GM10266 (cell line): ENCODE results near the gene PACS1.

ENCODE experiments used
- DNase-seq: peaks from one replicate; pipeline ENCODE4 v3.0.0; 2012; ENCODE audit errors: extremely low spot score
- CTCF ChIP-seq: IDR thresholded peaks from 2 replicates; pipeline ENCODE4 v1.5.1; 2012; ENCODE audit warnings: mild to moderate bottlenecking, low read depth; ENCODE audit not compliant: control insufficient read depth, insufficient read depth; ENCODE audit errors: missing control alignments

The PACS1 gene

GRCh38 chr11:66160709-66161108, 90.6 kb downstream of the PACS1 start:
- no peak for TF ChIP-seq CTCF
- no peak for DNase-seq

GRCh38 chr11:66168289-66168688, 98.2 kb downstream of the PACS1 start:
- TF ChIP-seq CTCF: no peak
- no peak for DNase-seq

- no peak for DNase-seq
- no peak for TF ChIP-seq CTCF
Observed at GRCh38 chr11:66172146-66172545, 102.1 kb downstream of the PACS1 start.

GRCh38 chr11:66176650-66177049, 106.6 kb downstream of the PACS1 start:
- TF ChIP-seq CTCF: no peak

GRCh38 chr11:66178183-66178582, 108.1 kb downstream of the PACS1 start:
- no peak for TF ChIP-seq CTCF

More at GRCh38 chr11:66176650-66177049, 106.6 kb downstream of the PACS1 start:
- no peak for DNase-seq

GRCh38 chr11:66178871-66179270, 108.8 kb downstream of the PACS1 start:
- TF ChIP-seq CTCF: no peak
- no peak for DNase-seq

More at GRCh38 chr11:66178183-66178582, 108.1 kb downstream of the PACS1 start:
- DNase-seq: no peak

- TF ChIP-seq CTCF: no peak
- no peak for DNase-seq
Observed at GRCh38 chr11:66181632-66182315, 111.7 kb downstream of the PACS1 start.
